SU-DHL-6 (cell line): ENCODE results near the gene C1QTNF2.

ENCODE experiments used
- H2AFZ ChIP-seq: fragments of 200-600 bp; sonication (generic); 2 replicates; pipeline ENCODE4 v1.6.1; 2014; ENCODE audit warnings: low read depth, mild to moderate bottlenecking, moderate library complexity, mixed read lengths, antibody characterized with exemption, low read length; ENCODE audit not compliant: severe bottlenecking
- H3F3A ChIP-seq: fragments of 200-600 bp; shearing (Covaris generic); 2 replicates; pipeline ENCODE4 v1.6.0; 2016; ENCODE audit warnings: antibody characterized with exemption, mild to moderate bottlenecking; ENCODE audit not compliant: insufficient read depth
- H3K27ac ChIP-seq: fragments of 200-600 bp; sonication (generic); 2 replicates; pipeline ENCODE4 v1.5.1; 2016; ENCODE audit warnings: low read depth, mild to moderate bottlenecking, low read length, moderate library complexity, mixed read lengths
- H3K27me3 ChIP-seq: fragments of 200-600 bp; sonication (generic), shearing (Covaris generic); 2 replicates; pipeline ENCODE4 v1.6.0; 2014; ENCODE audit warnings: mild to moderate bottlenecking, low read length
- H3K36me3 ChIP-seq: fragments of 200-600 bp; sonication (generic); 2 replicates; pipeline ENCODE4 v1.6.1; 2014; ENCODE audit warnings: mild to moderate bottlenecking, low read length, mixed read lengths
- H3K4me2 ChIP-seq: fragments of 300-600, 200-600 bp; shearing (Covaris generic), sonication (generic); 2 replicates; pipeline ENCODE4 v1.6.0; 2014; ENCODE audit warnings: low read length, low read depth, mild to moderate bottlenecking; ENCODE audit not compliant: poor library complexity, severe bottlenecking
- H3K4me3 ChIP-seq: fragments of 200-600 bp; sonication (generic); 2 replicates; pipeline ENCODE4 v1.5.1; 2014; ENCODE audit warnings: antibody characterized with exemption, low read length, mild to moderate bottlenecking, mixed read lengths; ENCODE audit not compliant: insufficient read depth, poor library complexity, severe bottlenecking
- H3K79me2 ChIP-seq: fragments of 200-600 bp; sonication (generic); 2 replicates; pipeline ENCODE4 v1.6.1; 2014; ENCODE audit warnings: mild to moderate bottlenecking, low read length, moderate library complexity; ENCODE audit not compliant: insufficient read depth
- H3K9ac ChIP-seq: fragments of 200-600 bp; sonication (generic); 2 replicates; pipeline ENCODE4 v1.7.0; 2014; ENCODE audit warnings: mild to moderate bottlenecking, low read length
- H3K9me2 ChIP-seq: fragments of 200-600 bp; sonication (generic); replicated peaks from 2 replicates; pipeline ENCODE4 v1.6.1; 2014; ENCODE audit warnings: low read length; ENCODE audit not compliant: insufficient read depth
- H3K9me3 ChIP-seq: fragments of 200-600 bp; sonication (generic); 2 replicates; pipeline ENCODE4 v1.6.1; 2014; ENCODE audit warnings: low read length, mixed read lengths; ENCODE audit not compliant: insufficient read depth
- H4K20me1 ChIP-seq: fragments of 200-600 bp; sonication (generic); 2 replicates; pipeline ENCODE4 v1.6.1; 2014; ENCODE audit warnings: low read depth, mild to moderate bottlenecking, antibody characterized with exemption, low read length, moderate library complexity, mixed read lengths
- EZH2phosphoT487 ChIP-seq: fragments of 200-600 bp; sonication (generic), shearing (Covaris generic); conservative IDR thresholded peaks from 2 replicates; pipeline ENCODE4 v1.6.1; 2018; ENCODE audit warnings: mild to moderate bottlenecking, antibody characterized with exemption, low read length, moderate library complexity, mixed read lengths
- TF ChIP-seq, protein P1 (sequence below): fragments of 200-600 bp; sonication (generic); IDR thresholded peaks from one replicate; pipeline ENCODE4 v1.5.1; 2017; ENCODE audit warnings: antibody characterized with exemption, mild to moderate bottlenecking, low read length, moderate library complexity; ENCODE audit not compliant: insufficient read depth, poor library complexity, severe bottlenecking

The C1QTNF2 gene

GRCh38 chr5:160333721-160334120 lies 36.7 kb downstream of the C1QTNF2 start:
- Histone ChIP-seq H2AFZ (no peak overlapping the region), H4K20me1 (no peaks in the 10 kb centered on the region), H3K9ac (no peak overlapping the region), H3K27me3 (no peaks in the 10 kb centered on the region), H3K27ac (no peak overlapping the region), H3K4me3 (no peak overlapping the region), H3F3A (no peaks in the 10 kb centered on the region), H3K4me2 (no peak overlapping the region), H3K9me3 (no peaks in the 10 kb centered on the region), H3K9me2 (no peaks in the 10 kb centered on the region), H3K79me2 (no peaks in the 10 kb centered on the region), H3K36me3 (no peaks in the 10 kb centered on the region)
- TF ChIP-seq, protein P1, sequence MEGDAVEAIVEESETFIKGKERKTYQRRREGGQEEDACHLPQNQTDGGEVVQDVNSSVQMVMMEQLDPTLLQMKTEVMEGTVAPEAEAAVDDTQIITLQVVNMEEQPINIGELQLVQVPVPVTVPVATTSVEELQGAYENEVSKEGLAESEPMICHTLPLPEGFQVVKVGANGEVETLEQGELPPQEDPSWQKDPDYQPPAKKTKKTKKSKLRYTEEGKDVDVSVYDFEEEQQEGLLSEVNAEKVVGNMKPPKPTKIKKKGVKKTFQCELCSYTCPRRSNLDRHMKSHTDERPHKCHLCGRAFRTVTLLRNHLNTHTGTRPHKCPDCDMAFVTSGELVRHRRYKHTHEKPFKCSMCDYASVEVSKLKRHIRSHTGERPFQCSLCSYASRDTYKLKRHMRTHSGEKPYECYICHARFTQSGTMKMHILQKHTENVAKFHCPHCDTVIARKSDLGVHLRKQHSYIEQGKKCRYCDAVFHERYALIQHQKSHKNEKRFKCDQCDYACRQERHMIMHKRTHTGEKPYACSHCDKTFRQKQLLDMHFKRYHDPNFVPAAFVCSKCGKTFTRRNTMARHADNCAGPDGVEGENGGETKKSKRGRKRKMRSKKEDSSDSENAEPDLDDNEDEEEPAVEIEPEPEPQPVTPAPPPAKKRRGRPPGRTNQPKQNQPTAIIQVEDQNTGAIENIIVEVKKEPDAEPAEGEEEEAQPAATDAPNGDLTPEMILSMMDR = no peak
- TF ChIP-seq EZH2phosphoT487 = no peak

DNA sequence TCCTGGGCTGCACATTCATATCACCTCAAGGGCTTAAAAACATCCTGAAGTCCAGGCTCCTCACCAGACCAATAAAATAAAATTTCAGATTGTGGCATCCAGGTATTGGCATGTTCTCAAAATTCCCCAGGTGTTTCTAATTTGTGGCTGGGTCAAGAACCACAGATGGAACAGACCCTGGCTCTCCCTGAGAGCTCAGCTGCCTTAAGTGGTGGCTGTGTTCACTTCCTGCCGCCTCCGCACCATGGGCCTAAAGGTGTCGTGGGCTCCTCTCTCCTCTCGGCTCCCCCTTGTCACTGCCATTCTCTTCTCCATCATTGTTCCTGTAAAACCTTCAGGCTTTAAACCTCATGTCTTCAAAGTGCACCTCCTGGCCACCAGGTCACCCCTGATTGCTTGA lies 40.2 kb downstream of the C1QTNF2 start:
- H3K27me3 ChIP-seq = no peaks in the 10 kb centered on the region
- H3K27ac ChIP-seq = no peak overlapping the region
- H3K4me3 ChIP-seq = no peak overlapping the region
- H3K36me3 ChIP-seq = no peaks in the 10 kb centered on the region
- H3F3A ChIP-seq = no peaks in the 10 kb centered on the region
- no peak overlapping the region for H2AFZ ChIP-seq
- H4K20me1 ChIP-seq = no peaks in the 10 kb centered on the region
- no peak overlapping the region for H3K4me2 ChIP-seq
- TF ChIP-seq, protein P1 = no peak
- no peak for TF ChIP-seq EZH2phosphoT487
- no peaks in the 10 kb centered on the region for H3K9me2 ChIP-seq
- no peaks in the 10 kb centered on the region for H3K79me2 ChIP-seq
- H3K9ac ChIP-seq = no peak overlapping the region
- no peaks in the 10 kb centered on the region for H3K9me3 ChIP-seq

DNA sequence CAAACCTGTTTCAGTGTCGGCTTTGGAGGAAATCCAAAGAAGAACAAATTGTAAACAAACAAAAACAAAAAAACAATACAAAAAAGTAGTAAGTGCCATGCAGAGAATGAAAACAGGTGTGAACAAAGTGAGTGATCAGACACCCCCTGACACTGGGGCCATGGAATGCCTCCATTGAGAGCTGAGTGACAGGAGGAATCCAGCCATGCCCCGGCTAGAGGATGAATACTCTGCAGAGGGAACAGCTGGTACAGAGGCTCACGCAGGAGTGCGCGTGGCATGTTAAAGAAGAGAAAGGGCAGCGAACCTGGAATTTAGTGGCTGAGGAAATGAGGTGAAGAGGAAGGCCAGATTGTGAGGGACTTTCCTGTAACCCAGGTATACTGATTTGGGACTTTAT lies 42.6 kb downstream of the C1QTNF2 start:
- no peaks in the 10 kb centered on the region for H3F3A ChIP-seq
- no peak overlapping the region for H3K27ac ChIP-seq
- H3K4me3 ChIP-seq = no peak overlapping the region
- H3K9me2 ChIP-seq = no peaks in the 10 kb centered on the region
- no peaks in the 10 kb centered on the region for H3K36me3 ChIP-seq
- no peak overlapping the region for H2AFZ ChIP-seq
- H3K9ac ChIP-seq = no peak overlapping the region
- no peaks in the 10 kb centered on the region for H3K9me3 ChIP-seq
- no peak overlapping the region for H3K4me2 ChIP-seq
- H3K79me2 ChIP-seq = no peaks in the 10 kb centered on the region
- TF ChIP-seq EZH2phosphoT487 = no peak
- TF ChIP-seq, protein P1 = no peak
- H3K27me3 ChIP-seq = no peaks in the 10 kb centered on the region
- no peaks in the 10 kb centered on the region for H4K20me1 ChIP-seq
